Activated CD4-positive, alpha-beta T cell treated with anti-CD3 and anti-CD28 coated beads, Interleukin-2, amount 10 ng/mL, durations not matched to agents 24 days and 14 days (primary cell): ENCODE data around the gene TSTD2. TPM values are rescaled to one million over a fixed set of nuclear protein-coding genes. Genes with fewer than 3 reads are reported as not detected.

Experiments
- total RNA-seq: library from RNA; stranded (reverse); gene quantifications from 2 replicates; pipeline ENCODE4 v1.2.3, GENCODE V29; 2022

Gene TSTD2
- total RNA-seq, 1 donor from 2014 or later, result 17.7 TPM

Other genes starting within 250 kb of the TSTD2 start
- gene TDRD7, start 221.3 kb downstream of the TSTD2 start, total RNA-seq, result 5.5 and 6.3 TPM in 2 replicates
- 0.71 and 0.91 TPM in 2 replicates for gene TMOD1, start 131.7 kb downstream of the TSTD2 start, total RNA-seq
- gene NCBP1, start 453 bp upstream of the TSTD2 start, total RNA-seq, result 48.9 and 51.4 TPM in 2 replicates
- gene XPA, start 64.0 kb upstream of the TSTD2 start, total RNA-seq, result 8.9 and 12.0 TPM in 2 replicates
- gene FOXE1, start 219.9 kb upstream of the TSTD2 start, total RNA-seq, result not detected in 2 replicates